ENCODE results near the gene HMBS.

DNA sequence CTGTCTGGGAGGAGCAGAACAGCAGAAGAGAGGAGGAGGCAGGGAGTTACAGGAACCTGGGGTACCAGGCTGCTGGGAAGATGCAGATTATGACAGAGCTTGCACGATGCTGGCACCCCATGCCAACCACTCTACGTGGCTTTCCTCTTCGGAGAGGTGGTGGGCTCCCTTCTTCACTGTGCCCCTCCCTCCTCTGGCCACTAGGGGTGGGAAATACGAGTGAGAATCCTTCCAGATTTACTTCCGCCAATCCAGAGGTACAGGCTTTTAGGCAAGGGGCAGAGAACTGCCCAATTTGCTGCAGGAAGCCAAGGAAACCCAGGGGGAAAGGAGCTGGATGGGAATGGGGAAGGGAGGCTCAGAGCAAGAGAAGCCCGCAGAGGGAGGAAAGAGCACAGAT lies 40.0 kb upstream of the HMBS start:
- TF ChIP-seq, protein P1, sequence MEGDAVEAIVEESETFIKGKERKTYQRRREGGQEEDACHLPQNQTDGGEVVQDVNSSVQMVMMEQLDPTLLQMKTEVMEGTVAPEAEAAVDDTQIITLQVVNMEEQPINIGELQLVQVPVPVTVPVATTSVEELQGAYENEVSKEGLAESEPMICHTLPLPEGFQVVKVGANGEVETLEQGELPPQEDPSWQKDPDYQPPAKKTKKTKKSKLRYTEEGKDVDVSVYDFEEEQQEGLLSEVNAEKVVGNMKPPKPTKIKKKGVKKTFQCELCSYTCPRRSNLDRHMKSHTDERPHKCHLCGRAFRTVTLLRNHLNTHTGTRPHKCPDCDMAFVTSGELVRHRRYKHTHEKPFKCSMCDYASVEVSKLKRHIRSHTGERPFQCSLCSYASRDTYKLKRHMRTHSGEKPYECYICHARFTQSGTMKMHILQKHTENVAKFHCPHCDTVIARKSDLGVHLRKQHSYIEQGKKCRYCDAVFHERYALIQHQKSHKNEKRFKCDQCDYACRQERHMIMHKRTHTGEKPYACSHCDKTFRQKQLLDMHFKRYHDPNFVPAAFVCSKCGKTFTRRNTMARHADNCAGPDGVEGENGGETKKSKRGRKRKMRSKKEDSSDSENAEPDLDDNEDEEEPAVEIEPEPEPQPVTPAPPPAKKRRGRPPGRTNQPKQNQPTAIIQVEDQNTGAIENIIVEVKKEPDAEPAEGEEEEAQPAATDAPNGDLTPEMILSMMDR (IDR thresholded peaks at IDR 0.05), result no peak
- TF ChIP-seq POLR2A (IDR thresholded peaks at IDR 0.05), result no peak
- TF ChIP-seq EP300 (IDR thresholded peaks at IDR 0.05), result no peak
